22Rv1 (cell line): Measurements from ENCODE around the gene ZFP1.

Experiments used
- ZFX ChIP-seq: fragments of 450-650 bp; IDR thresholded peaks from 2 replicates; pipeline ENCODE4 v1.6.1; 2017; ENCODE audit warnings: antibody characterized with exemption, borderline replicate concordance
- TF ChIP-seq, protein P1 (sequence below): fragments of 450-650 bp; IDR thresholded peaks from 2 replicates; pipeline ENCODE4 v1.5.1; 2017; ENCODE audit warnings: mild to moderate bottlenecking

DNA sequence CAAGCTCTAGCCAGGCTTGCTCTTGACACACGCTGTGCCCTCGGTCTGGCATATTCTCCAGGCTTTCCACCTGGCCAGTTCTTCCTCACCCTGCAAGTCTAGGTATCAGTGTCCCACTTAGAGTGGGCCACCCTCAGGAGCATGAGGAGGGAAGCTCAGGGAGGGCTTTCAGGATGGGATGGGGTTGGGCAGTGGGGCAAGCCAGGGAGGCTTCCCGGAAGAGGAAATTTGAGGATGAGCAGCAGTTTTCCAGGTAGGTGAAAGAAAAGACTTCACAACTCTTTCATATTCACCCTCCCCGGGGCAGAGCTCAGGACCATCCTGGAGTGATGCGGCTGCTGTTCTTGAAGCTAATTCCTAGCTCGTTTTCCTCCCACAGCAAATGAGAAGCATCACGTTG is 17.2 kb upstream of the ZFP1 start:
- TF ChIP-seq, protein P1, sequence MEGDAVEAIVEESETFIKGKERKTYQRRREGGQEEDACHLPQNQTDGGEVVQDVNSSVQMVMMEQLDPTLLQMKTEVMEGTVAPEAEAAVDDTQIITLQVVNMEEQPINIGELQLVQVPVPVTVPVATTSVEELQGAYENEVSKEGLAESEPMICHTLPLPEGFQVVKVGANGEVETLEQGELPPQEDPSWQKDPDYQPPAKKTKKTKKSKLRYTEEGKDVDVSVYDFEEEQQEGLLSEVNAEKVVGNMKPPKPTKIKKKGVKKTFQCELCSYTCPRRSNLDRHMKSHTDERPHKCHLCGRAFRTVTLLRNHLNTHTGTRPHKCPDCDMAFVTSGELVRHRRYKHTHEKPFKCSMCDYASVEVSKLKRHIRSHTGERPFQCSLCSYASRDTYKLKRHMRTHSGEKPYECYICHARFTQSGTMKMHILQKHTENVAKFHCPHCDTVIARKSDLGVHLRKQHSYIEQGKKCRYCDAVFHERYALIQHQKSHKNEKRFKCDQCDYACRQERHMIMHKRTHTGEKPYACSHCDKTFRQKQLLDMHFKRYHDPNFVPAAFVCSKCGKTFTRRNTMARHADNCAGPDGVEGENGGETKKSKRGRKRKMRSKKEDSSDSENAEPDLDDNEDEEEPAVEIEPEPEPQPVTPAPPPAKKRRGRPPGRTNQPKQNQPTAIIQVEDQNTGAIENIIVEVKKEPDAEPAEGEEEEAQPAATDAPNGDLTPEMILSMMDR, result no peak
- TF ChIP-seq ZFX, result no peak
